ENCODE data around the gene MAP3K9. TPM values are rescaled to one million over a fixed set of nuclear protein-coding genes. Genes with fewer than 3 reads are reported as not detected.
"Not testable (repeated sequence)": the region's sequence is repeated elsewhere in the genome, so short reads cannot be mapped to it uniquely, and the experiment has no call there.

MAP3K9 gene
- polyA plus RNA-seq, 1 experiment, result 0.24 TPM

DNA sequence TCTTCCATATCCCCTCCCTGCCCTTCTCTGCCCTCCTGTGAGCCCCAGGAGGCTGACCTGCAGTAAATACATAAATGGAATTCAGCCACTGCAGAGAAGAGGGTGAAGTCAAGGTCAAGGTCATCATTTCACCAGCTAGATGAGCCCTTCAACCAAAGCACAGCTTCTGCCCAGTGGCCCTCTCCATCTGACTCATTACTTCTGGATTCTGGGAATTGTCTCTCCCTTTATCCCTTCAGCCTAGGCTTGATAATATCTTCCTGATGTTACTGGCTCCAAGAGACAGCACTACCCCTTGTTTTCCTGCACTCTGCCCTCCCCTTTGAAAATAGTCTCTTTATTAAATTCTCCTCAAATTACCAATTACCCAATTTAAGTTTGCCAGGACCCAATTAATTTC is 103.1 kb downstream of the MAP3K9 start:
- CTCF ChIA-PET, result interaction anchor here (1.0 kb wide), 1 partner anchor 7 kb away, joined by 5 read pairs; no protein-coding TSS in a partner anchor
- DNase-seq (ENCODE audit: low read depth, low spot score), result no peak
- Histone ChIP-seq H3K27me3 (ENCODE audit: control insufficient read depth, insufficient read depth, low read length) (peaks cover 9% of the 10 kb centered on the region), H3K4me3 (ENCODE audit: low read depth, low read length) (no peak overlapping the region), H3K27ac (ENCODE audit: low read depth, low read length) (no peak overlapping the region), H3K9me3 (ENCODE audit: control insufficient read depth, insufficient read depth, low read length) (no peaks in the 10 kb centered on the region)
- POLR2A ChIA-PET, result no interaction called here
- TF ChIP-seq, protein P1, sequence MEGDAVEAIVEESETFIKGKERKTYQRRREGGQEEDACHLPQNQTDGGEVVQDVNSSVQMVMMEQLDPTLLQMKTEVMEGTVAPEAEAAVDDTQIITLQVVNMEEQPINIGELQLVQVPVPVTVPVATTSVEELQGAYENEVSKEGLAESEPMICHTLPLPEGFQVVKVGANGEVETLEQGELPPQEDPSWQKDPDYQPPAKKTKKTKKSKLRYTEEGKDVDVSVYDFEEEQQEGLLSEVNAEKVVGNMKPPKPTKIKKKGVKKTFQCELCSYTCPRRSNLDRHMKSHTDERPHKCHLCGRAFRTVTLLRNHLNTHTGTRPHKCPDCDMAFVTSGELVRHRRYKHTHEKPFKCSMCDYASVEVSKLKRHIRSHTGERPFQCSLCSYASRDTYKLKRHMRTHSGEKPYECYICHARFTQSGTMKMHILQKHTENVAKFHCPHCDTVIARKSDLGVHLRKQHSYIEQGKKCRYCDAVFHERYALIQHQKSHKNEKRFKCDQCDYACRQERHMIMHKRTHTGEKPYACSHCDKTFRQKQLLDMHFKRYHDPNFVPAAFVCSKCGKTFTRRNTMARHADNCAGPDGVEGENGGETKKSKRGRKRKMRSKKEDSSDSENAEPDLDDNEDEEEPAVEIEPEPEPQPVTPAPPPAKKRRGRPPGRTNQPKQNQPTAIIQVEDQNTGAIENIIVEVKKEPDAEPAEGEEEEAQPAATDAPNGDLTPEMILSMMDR (IDR thresholded peaks at IDR 0.05; ENCODE audit: low read depth, low read length), result no peak

DNA sequence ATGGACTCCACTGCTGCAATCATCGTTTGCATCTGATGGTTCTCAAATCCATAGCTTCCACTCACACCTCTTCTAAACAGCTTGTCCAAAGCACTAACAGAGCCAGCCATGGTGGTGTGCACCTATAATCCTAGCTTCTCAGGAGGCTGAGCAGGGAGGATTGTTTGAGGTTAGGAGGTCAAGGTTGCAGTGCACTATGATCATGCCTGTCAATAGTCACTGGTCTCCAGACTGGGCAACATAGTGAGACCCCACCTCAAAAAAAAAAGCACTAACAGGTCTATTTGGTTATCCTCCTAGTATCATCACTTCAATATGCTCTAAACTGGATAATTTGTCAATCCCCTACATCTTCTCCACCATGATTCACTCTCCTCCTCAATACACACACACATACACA is 104.4 kb downstream of the MAP3K9 start:
- DNase-seq (ENCODE audit: low read depth, low spot score), result no peak
- Histone ChIP-seq H3K27me3 (ENCODE audit: control insufficient read depth, insufficient read depth, low read length) (peaks cover 2% of the 10 kb centered on the region), H3K27ac (ENCODE audit: low read depth, low read length) (no peak overlapping the region), H3K9me3 (ENCODE audit: control insufficient read depth, insufficient read depth, low read length) (no peaks in the 10 kb centered on the region), H3K4me3 (ENCODE audit: low read depth, low read length) (no peak overlapping the region)
- TF ChIP-seq, protein P1 (IDR thresholded peaks at IDR 0.05; ENCODE audit: low read depth, low read length), result no peak
- POLR2A ChIA-PET, result no interaction called here
- CTCF ChIA-PET, result interaction anchor here (1.0 kb wide), 1 partner anchor 9 kb away, joined by 5 read pairs; no protein-coding TSS in a partner anchor

GRCh38 chr14:70703621-70704168 is 105.6 kb downstream of the MAP3K9 start:
- H3K9me3 ChIP-seq (ENCODE audit: control insufficient read depth, insufficient read depth, low read length); POLR2A ChIA-PET; CTCF ChIA-PET: not testable (repeated sequence)

GRCh38 chr14:70702161-70702560 is 107.2 kb downstream of the MAP3K9 start:
- ChIA-PET POLR2A (no interaction called here), CTCF (no interaction called here)

More at GRCh38 chr14:70703621-70704168, 105.6 kb downstream of the MAP3K9 start:
- H3K27ac ChIP-seq (ENCODE audit: low read depth, low read length); H3K4me3 ChIP-seq (ENCODE audit: low read depth, low read length); DNase-seq (ENCODE audit: low read depth, low spot score); H3K27me3 ChIP-seq (ENCODE audit: control insufficient read depth, insufficient read depth, low read length): not testable (repeated sequence)

GRCh38 chr14:70701610-70702009 is 107.7 kb downstream of the MAP3K9 start:
- no peak for DNase-seq (ENCODE audit: low read depth, low spot score)
- H3K27me3 ChIP-seq (ENCODE audit: control insufficient read depth, insufficient read depth, low read length), result no peaks in the 10 kb centered on the region
- H3K4me3 ChIP-seq (ENCODE audit: low read depth, low read length), result no peak overlapping the region
- no peaks in the 10 kb centered on the region for H3K9me3 ChIP-seq (ENCODE audit: control insufficient read depth, insufficient read depth, low read length)
- ChIA-PET POLR2A (no interaction called here), CTCF (no interaction called here)
- H3K27ac ChIP-seq (ENCODE audit: low read depth, low read length), result no peak overlapping the region
- TF ChIP-seq, protein P1 (IDR thresholded peaks at IDR 0.05; ENCODE audit: low read depth, low read length), result no peak

More at GRCh38 chr14:70702161-70702560, 107.2 kb downstream of the MAP3K9 start:
- H3K9me3 ChIP-seq (ENCODE audit: control insufficient read depth, insufficient read depth, low read length), result no peaks in the 10 kb centered on the region
- TF ChIP-seq, protein P1 (IDR thresholded peaks at IDR 0.05; ENCODE audit: low read depth, low read length), result no peak
- DNase-seq (ENCODE audit: low read depth, low spot score), result no peak
- H3K4me3 ChIP-seq (ENCODE audit: low read depth, low read length), result no peak overlapping the region
- H3K27me3 ChIP-seq (ENCODE audit: control insufficient read depth, insufficient read depth, low read length), result no peaks in the 10 kb centered on the region
- H3K27ac ChIP-seq (ENCODE audit: low read depth, low read length), result no peak overlapping the region

Measured in AG04450 (cell line).